Skeletal muscle satellite cell (primary cell): ENCODE data around the gene UBIAD1. TPM values are rescaled to one million over a fixed set of nuclear protein-coding genes. Genes with fewer than 3 reads are reported as not detected.

ENCODE experiments used
- H3K27me3 ChIP-seq: 2 replicates; pipeline ENCODE4 v1.7.0; 2013; ENCODE audit warnings: low read length; ENCODE audit not compliant: control insufficient read depth, insufficient read depth
- H3K36me3 ChIP-seq: 2 replicates; pipeline ENCODE4 v1.7.0; 2013; ENCODE audit warnings: mild to moderate bottlenecking, control low read depth, low read length; ENCODE audit not compliant: insufficient read depth
- H3K4me1 ChIP-seq: 2 replicates; pipeline ENCODE4 v1.7.0; 2013; ENCODE audit warnings: low read length; ENCODE audit not compliant: control insufficient read depth, insufficient read depth
- H3K4me2 ChIP-seq: 2 replicates; pipeline ENCODE4 v1.7.0; 2013; ENCODE audit warnings: mild to moderate bottlenecking, low read length
- H3K4me3 ChIP-seq: 2 replicates; pipeline ENCODE4 v1.7.0; 2013; ENCODE audit warnings: low read length
- H3K9ac ChIP-seq: 2 replicates; pipeline ENCODE4 v1.7.0; 2013; ENCODE audit warnings: mild to moderate bottlenecking, low read depth, low read length, moderate library complexity
- H3K9me3 ChIP-seq: replicated peaks from 2 replicates; pipeline ENCODE4 v1.7.0; 2013; ENCODE audit warnings: mild to moderate bottlenecking, control low read depth, low read length
- small RNA-seq: library from RNA; depleted of rRNA; stranded (forward); fragments of <200 nt; gene quantifications from one replicate; pipeline ENCODE3, GENCODE V24; 2012

The UBIAD1 gene

GRCh38 chr1:11334821-11335220 lies 61.8 kb downstream of the UBIAD1 start:
- Histone ChIP-seq H3K4me3 (no peak overlapping the region), H3K4me1 (no peaks in the 10 kb centered on the region), H3K9ac (no peak overlapping the region), H3K36me3 (no peaks in the 10 kb centered on the region), H3K9me3 (no peaks in the 10 kb centered on the region), H3K4me2 (no peak overlapping the region), H3K27me3 (peaks cover 30% of the 10 kb centered on the region)

- Histone ChIP-seq H3K9me3 (no peaks in the 10 kb centered on the region), H3K36me3 (no peaks in the 10 kb centered on the region), H3K4me3 (no peak overlapping the region), H3K27me3 (peaks cover 37% of the 10 kb centered on the region), H3K4me2 (no peak overlapping the region), H3K9ac (no peak overlapping the region), H3K4me1 (no peaks in the 10 kb centered on the region)
Measured at GRCh38 chr1:11335417-11336056, 62.5 kb downstream of the UBIAD1 start.

DNA sequence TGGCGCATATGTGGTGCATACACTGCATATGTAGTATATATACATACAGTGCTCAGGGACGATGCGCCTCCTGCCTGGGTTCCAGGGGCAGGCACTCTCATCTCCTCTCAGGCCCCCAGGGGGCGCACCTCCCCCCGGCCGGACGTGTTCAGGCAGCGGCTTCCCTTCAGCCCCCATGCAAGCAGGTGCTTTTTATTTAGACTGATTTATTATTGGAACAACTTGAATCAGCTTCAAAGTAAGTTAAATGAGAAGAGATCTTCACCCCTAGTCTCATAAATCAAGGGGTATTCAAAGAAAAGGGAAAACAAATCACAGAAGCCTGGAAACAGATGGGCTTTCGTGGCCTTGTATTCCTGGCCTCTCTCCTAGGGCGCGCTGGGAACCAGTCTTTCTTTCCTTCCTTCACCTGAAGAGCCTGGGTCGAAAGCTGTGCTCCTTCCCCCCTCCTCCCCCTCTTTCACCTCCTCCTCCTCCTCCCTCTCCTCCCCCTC lies 64.6 kb downstream of the UBIAD1 start:
- Histone ChIP-seq H3K4me3 (no peak overlapping the region), H3K27me3 (peaks cover 45% of the 10 kb centered on the region), H3K4me1 (no peaks in the 10 kb centered on the region), H3K36me3 (no peaks in the 10 kb centered on the region), H3K4me2 (no peak overlapping the region), H3K9ac (no peak overlapping the region), H3K9me3 (no peaks in the 10 kb centered on the region)

Small RNA genes lying within 50 kb of the gene (small RNA-seq; reads per million reads assigned to genes)
- gene RNU6-291P (not detected), gene RPL39P6 (not detected)
